ENCODE results near the gene MICALL2.
"Not testable (repeated sequence)": the region's sequence is repeated elsewhere in the genome, so short reads cannot be mapped to it uniquely, and the experiment has no call there.

MICALL2 gene

DNA sequence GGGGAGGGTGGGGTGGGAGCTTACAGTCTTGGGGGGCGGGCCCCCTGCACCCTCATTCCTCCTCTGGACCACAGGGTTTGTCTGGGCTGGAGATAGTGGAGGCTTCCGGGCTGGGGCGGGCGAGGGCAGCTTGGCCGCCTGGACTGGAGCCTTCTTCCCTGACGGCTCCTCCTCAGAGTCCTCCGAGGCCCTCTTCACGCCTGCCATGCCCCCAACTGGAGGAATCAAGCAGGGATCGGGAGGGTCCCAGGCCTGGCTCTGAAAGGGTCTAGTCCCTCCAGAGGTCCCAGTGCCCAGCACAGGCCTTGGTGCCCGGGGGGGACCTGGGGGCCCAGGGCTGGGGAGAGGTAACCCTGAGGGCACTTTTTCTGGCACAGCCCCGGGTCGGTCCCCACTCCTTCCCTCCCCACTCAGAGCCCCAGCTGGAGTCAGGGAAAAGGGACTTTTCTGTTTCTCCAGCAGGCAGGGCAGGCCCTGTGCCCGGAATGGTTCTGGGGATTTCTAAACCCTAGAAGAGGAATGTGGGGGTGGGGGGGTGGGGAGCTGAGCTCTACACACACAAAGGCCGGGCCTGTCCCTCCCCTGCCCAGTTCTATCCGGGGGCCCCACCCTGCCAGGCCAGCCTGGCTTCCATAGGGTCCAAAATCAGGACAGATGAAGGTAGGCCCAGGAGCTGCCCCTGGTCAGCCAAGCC lies 11.6 kb downstream of the MICALL2 start:
- DNase-seq (ENCODE audit: low spot score) = peak; percentile 73

DNA sequence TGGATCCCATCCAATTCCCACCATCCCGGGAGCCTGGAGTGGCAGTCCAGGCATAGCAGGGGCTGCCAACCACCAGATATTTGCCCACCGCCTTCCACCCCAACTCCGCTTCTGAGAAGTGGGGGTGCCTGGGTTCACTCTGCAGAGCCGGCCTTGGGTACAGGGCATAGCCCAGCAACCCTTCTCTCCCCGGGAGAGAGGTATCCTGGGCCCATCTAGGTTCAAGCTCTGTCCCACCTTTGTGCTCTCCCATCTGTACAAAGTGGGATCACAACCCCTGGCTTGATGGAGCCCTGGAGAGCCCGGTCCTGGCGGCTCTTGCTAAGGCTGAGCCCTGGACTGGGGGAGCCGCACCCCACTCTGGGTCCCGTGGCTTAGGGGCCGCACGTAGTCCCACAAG lies 12.2 kb downstream of the MICALL2 start:
- no peak for DNase-seq (ENCODE audit: low spot score)

DNA sequence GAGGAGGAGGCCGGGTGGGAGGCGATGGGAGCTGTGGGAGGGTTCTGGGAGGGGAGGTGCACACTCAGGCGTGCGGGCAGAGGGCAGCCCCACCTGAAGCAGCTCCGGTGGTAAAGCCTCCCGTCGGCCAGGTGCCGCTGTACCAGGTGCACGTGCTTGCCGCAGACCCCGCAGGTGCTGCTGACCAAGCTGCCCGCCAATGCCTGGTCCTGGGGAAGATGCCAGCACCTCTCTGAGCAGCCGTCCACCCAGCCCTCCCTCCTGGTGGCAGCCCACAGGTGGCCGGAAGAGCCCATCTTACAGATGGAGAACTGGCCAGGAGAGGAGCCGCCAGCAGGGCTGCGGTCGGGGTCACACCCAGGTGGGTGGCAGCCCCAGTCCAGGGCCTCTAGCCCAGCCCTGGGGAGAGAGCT lies 12.6 kb downstream of the MICALL2 start:
- no peak for DNase-seq (ENCODE audit: low spot score)

DNA sequence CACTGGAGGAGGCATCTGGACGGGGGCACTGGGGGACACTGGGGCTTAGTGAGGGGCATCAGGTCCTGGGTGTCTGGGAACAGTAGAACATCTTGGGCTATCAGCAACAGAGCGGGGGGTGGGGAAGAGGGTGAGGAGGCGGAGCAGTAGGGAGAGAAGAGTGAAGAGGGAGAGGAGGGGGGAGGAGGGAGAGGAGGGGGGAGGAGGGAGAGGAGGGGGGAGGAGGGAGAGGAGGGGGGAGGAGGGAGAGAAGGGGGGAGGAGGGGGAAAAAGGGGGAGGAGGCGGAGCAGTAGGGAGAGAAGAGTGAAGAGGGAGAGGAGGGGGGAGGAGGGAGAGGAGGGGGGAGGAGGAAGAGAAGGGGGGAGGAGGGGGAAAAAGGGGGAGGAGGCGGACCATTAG lies 13.2 kb downstream of the MICALL2 start:
- DNase-seq (ENCODE audit: low spot score) = not testable (repeated sequence)

DNA sequence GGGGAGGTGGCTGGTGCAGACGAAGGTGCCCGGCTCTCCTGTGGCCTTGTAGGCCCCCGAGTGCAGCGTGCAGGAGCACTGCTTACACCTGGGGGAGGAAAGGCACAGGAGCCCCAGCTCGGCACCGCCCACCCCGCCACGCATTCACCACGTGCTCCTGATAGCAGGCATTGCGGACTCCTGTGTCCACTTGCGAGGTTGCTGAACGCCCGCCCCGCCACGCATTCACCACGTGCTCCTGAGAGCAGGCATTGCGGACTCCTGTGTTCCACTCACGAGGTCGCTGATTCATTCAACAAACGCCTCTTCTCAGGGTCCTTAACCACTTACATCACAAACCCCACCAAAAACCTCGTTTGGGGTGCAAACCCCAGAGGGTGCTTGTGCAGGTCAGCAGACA lies 13.9 kb downstream of the MICALL2 start:
- DNase-seq (ENCODE audit: low spot score) = no peak

DNA sequence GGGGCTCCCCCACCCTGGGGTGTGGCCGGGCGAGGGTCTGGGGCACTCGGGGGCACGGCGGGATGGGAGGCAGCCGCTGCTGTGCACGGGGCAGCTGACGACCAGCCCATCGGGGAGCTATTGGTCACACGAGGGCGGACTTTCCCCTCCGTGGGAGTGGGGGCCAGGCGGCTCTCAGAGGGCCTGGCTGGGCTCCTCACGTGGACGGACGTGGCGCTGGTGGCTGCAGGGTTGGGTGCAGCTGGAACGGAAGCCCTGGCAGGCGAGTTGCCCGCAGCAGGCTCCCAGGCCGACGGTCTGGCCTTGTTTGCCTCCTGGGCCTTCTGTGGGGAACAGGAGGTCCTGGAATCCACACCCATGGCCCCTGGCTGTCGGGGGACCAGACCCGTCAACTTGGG lies 14.3 kb downstream of the MICALL2 start:
- DNase-seq (ENCODE audit: low spot score) = no peak

DNA sequence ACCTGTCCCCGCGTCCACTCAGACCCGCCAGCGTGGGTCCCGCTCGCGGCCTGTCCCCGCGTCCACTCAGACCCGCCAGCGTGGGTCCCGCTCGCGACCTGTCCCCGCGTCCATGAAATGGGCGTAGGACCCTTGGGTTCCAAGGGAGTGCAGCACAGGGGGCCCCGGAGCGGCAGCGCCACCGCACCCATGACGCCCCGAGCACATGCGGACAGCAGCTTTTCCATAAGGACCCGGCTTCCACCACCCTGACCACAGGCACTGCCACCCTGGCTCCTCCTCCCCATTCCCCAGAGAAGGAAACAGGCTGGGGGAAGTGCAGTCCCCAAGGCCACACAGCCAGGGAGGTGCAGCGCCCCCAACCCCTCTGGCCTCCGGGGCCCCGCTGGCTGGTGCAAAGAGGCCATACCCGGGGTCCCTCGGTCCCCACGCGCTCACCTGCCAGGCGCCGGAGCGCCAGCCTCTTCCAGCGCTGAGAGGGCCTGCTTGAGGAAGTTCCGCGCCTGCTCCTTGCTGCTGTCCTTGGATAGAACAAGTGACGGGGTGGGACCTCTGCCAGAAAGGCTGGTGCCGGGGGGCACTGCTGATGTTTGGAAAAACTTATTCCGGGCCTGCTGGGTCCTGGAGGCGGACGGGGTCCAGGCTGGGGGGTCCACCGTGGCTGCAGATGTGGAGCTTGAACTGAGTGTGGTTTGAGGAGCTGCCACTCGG lies 14.9 kb downstream of the MICALL2 start:
- DNase-seq (ENCODE audit: low spot score) = no peak

DNA sequence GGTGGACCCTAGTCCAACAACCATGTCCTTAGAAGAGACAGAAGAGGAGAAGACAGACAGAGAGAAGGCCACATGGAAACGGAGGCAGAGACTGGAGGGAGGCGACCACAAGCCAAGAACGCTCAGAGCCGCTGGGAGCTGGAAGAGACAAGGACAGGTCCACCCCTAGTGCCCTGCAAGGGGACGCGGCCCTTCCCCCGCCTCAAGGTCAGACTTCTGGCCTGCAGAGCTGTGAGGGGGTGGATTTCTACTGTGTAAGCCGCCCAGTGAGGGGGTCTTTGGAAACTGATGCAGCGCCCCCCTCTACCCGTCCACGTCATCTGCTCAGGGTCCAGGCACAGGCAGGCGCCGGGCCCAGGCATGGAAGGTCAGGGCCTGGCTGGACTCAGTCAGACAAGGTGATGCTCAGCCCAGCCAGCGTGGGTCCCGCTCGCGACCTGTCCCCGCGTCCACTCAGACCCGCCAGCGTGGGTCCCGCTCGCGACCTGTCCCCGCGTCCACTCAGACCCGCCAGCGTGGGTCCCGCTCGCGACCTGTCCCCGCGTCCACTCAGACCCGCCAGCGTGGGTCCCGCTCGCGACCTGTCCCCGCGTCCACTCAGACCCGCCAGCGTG lies 15.6 kb downstream of the MICALL2 start:
- not testable (repeated sequence) for DNase-seq (ENCODE audit: low spot score)

DNA sequence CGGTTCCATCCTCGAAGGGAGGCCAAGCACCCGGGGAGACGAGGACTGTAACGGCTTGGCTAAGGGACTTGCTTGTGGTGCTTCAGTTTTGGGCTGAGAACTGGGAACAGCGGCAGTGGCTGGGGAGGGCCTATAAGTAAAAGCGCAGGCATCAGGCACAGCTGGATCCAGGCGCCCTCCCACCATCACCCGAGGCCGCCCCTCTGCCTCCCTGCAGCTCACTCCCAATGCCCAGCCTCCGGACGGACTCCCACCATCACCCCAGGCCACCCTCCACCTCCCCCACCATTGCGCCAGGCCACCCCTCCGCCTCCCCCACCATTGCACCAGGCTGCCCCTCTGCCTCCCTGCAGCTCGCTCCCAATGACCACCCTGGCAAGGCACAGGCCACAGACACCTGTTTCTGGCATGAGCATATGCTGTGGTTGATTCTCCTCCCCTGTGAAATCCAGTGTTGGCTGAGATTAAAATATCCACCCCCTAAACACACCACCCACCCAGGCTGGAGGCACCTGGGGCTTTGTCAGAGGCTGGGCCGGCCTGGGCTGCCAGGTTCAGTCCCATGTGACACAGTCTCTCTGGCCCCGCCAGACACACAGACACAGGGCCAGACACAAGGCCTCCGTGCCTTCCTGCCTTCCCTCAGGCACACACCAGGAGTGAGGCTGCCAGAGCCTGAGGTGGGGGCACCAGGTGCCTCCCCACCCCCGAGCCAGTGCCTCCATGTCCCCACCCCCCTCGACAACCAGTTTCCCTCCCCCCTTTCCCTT lies 16.7 kb downstream of the MICALL2 start:
- no peak for DNase-seq (ENCODE audit: low spot score)

DNA sequence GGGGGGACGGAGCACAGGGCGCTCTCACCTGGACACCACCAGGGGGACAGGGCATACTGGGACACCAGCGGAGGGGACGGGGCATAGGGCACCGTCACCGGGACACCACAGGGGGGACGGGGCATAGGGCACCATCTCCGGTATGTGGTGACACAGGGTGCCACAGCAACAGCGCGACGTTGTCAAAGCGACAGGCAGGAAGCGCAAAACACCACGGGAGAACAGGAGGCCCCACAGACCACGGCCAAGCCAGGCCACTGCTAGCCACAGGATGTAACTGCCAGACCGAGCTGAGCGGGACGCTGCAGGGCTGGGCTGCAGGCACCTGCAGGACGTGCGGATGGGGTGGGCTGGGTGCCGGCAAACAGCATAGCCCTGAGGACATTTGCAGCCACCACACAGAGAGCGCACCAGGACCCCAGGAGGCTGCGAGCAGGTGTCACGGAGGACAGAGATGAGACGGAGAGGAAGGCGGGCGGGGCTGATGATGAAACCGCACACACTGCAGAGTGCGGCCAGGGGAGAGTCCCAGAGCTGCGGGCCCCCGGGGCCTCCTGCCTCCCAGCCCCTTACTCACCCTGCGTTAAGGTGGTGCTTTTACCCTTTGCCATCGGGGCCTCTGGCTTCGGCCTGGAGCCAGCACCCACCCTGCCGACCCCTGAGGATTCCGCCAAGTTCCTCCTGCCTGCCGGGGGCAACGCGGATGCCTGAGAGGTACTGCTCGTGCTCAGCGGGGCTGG lies 17.5 kb downstream of the MICALL2 start:
- no peak for DNase-seq (ENCODE audit: low spot score)

DNA sequence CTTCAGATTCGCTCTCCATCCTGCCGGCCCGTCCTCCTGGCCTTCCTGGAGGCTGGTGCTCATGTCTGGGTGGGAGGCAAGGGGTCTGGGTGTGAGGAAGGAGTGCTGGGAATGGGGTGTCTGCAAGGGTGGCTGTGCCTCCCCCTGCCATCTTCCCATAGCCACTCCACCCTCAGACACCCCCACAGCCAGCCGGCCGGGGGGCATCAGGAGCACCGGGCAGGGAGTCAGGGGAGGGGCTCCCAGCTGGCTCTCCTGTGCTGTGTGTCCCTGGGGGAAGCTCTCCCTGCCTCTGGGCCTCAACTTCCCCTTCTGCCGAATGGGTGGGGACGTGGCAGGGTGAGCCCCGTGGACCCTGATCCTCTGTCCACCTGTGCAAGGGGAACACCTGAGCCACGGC lies 18.6 kb downstream of the MICALL2 start:
- DNase-seq (ENCODE audit: low spot score) = no peak

DNA sequence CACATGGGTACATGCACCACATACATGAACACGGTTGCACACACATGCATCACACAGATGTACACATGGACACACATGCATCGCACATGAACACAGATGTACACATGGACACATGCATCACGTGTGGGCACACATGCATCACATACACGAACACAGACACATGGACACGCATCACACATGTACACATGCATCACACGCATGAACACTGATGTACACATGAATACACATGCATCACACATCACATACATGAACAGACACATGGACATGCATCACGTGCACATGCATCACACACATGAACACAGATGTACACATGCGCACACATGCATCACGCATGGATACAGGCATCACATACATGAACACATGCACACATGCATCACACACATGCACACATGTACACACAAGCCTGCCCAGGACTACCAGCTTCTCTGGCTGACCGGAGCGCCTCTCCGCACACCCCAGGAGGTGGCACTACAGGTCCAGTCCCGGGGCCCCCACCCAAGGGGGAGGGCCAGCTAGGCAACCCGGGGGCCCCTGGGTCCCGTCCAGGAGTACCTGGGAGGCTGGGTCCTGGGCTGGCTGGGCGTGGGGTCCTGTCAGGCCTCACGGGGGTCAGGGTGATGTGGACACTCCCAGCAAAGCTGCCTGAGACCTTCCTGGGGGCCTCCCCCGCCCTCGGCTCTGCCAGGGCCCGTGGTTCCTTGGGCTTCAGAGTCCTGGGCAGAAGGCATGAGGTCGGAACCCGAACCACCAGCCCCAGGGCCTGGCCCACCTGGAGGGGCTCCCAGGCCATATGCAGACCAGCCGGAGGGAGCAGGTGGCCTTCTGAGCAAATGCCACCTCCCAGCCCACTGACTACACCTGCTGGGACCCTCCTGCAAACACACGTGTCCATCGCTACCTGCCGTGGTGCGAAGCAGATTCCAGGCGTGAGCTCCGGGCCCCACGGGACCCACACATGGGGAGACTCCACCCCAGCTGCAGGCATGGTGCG lies 19.6 kb downstream of the MICALL2 start:
- DNase-seq (ENCODE audit: low spot score) = no peak

DNA sequence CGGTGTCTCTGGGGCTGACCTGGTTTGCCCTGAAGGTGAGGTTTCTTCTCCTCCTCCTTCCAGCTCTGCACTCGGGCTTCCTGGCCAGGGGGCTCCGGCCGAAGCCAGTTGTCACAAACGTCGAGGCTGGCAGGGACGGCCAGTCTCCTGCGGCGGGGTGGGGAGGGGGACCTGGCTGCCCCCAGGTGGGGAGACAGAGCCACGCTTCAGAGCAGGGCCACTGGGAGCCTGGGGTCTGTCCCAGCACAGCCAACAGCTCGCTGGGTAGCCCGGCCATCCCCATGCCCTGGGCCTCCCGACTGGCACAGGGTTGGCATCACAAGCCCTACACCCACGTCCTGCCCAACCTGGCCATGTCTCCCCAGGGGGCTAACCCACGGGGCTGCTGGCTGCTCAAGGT lies 20.4 kb downstream of the MICALL2 start:
- no peak for DNase-seq (ENCODE audit: low spot score)

DNA sequence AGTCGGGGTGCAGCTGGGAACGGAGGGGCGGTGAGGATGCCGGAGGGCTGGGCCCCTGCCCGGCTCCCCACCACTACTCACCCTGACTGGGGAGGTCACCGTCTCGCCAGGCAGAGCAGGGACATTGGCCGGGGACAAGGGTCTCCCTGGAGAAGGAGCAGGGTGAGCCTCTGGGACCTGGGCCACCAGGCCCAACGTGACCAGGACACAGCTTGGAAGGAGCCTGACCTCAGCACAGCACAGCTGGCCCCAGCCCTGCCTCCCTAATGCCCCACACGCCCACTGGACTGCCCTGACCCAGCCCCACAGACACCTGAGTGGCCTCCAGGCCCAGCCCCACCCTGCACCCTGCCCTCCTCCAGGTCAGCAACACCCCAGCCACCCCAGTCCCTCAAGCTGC lies 21.1 kb downstream of the MICALL2 start:
- no peak for DNase-seq (ENCODE audit: low spot score)

DNA sequence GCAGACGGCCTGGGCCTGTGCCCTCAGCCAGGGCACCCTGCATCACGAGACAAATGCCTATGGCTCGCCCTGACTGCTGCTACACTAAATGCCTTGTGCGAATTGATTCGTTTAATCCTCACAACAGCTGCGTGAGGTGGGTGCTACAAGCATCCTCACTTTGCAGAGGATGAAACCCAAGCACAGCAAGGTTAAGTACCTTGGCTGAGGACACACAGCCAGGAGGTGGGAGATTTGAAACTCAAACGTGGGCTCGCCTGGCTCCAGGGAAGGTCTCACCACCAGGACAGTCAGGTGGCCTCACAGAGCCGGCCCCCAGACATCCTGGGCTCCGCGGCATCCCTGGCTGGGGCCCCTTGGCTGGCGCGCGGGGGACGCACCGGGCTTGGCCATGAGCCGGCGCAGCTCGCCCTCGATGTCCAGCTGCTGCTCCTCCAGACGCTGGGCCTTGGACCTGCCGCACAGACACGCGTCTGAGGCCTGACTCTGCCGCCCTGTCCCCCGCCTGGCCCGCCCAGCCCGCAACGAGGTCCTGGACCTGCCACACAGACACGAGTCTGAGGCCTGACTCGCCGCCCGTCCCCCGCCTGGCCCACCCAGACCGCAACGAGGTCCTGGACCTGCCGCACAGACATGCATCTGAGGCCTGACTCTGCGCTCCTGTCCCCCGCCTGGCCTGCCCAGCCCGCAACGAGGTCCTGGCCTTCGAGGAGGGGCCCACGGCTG lies 22.0 kb downstream of the MICALL2 start:
- DNase-seq (ENCODE audit: low spot score) = no peak

DNA sequence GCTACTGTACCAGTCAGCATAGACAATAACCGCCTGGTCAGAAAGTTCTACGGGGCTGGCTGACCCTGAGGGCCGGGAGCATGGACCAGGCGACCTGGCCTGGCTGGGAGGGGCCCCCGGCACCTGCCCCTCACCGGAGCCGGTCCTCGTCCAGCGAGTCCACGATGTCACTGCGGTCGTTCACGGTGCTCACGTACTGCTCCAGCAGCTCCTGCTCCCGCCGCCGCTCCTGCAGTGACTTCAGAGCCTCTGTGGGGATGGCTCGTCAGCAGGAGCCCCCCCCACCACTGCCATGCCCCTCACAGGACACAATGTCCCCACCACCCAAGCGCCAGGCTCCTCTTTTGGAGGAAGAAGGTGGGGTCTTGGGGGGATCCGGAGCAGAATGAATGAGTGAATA lies 22.7 kb downstream of the MICALL2 start:
- no peak for DNase-seq (ENCODE audit: low spot score)

DNA sequence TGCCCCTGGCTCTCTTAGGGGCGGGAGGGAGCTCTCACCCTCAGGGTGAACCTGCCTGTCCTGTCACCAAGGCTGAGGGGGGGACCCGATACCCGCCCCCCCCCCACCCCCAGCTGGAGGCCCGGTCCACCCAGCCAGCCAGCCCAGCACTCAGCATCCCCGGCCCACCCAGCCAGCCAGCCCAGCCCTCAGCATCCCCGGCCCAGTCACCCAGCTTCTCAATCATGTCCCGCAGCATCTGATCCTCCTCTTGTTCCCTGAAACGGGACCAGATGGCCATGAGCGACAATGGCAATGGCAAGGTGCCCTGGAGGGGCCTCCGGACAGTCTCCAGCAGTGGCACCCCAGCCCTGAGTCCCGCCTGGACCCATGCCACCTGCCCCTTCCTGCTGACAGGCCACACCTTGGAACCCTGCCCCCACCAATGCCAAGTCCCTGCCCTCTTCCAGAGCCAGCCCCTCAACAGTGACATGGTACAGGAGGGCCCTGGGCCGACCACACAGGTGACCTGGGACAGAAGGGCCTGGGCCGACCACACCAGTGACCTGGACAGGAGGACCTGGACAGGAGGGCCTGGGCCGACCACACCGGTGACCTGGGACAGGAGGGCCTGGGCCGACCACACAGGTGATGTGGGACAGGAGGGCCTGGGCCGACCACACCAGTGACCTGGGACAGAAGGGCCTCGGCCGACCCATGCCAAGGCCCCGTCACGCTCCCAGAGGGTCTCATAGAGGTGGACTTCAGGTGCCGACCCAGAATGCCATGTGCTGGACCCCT lies 24.2 kb downstream of the MICALL2 start:
- no peak for DNase-seq (ENCODE audit: low spot score)

DNA sequence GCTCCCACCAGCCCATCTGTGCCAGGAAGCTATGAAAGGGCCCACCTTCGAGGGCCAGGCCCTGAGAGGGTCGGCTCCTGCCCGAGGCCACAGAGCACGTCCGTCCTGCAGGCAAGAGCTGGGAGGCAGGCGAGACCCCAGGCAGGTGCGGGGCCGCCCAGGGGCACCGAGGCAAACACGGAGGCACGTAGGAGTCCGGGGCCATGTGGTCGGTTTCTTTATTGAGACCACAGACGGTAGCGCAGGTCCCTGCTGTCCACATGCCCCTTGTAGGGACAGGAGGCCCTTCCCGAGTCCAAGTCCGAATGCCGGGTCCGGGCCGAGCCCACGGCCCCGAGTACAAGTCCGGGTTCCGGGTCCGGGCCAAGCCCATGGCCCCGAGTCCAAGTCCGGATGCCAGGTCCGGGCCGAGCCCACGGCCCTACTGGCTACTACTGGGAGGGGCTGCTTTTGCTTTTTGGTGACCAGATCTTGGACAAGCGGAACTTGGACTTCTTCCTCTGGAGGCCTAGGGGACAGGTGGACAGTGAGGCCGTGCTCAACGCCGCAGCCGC lies 25.0 kb downstream of the MICALL2 start:
- DNase-seq (ENCODE audit: low spot score) = no peak
